HepG2 (cell line): ENCODE data around the gene ARHGAP45. TPM values are rescaled to one million over a fixed set of nuclear protein-coding genes. Genes with fewer than 3 reads are reported as not detected.

Experiments used
- HNRNPLL ChIP-seq: fragments of 200-400 bp; formaldehyde crosslinking; IDR thresholded peaks from 2 replicates; pipeline ENCODE4 v1.6.1; 2017; ENCODE audit warnings: mild to moderate bottlenecking, low read depth, low read length; ENCODE audit not compliant: poor library complexity, severe bottlenecking
- KAT2B ChIP-seq: fragments of 150-350 bp; IDR thresholded peaks from 2 replicates; pipeline ENCODE4 v1.6.1; 2014; ENCODE audit warnings: low read depth, low read length, borderline replicate concordance
- MIER2 ChIP-seq: IDR thresholded peaks from 2 replicates; pipeline ENCODE4 v1.6.1; 2016; ENCODE audit warnings: missing biosample characterization, missing genetic modification reagents
- RAD21 ChIP-seq: fragments of 450-650 bp; formaldehyde crosslinking; IDR thresholded peaks from 2 replicates; pipeline ENCODE4 v1.5.0; 2020; ENCODE audit warnings: mild to moderate bottlenecking
- ZNF616 ChIP-seq: sonication (generic); formaldehyde crosslinking; IDR thresholded peaks from 2 replicates; pipeline ENCODE4 v1.5.0; 2020; ENCODE audit warnings: low read depth, mild to moderate bottlenecking, missing genetic modification reagents
- ZNF841 ChIP-seq: sonication (generic); formaldehyde crosslinking; IDR thresholded peaks from 2 replicates; pipeline ENCODE4 v1.8.1; 2023; ENCODE audit warnings: missing genetic modification reagents, borderline replicate concordance
- polyA plus RNA-seq, 8 experiments: library from polyadenylated mRNA; depleted of rRNA in 3 of 8; stranded (reverse) in 7 of 8; unstranded in 1 of 8; fragments of >200 nt; fragmentation: Illumina TruSeq in 4 of 8; extraction: Trizol in 4 of 8; gene quantifications; 2 replicates each; pipeline versions ENCODE4 v1.2.1 to v1.2.3, GENCODE V29; 2011 to 2016; ENCODE audit warnings: low read depth in 4 of 8, missing spikeins in 1 of 8, mixed read lengths in 1 of 8; ENCODE audit not compliant: insufficient read depth in 1 of 8
- total RNA-seq, 5 experiments: library from RNA; depleted of rRNA; stranded (reverse); fragments of >200 nt; fragmentation: Illumina TruSeq; extraction: Trizol; gene quantifications; 2 replicates each; pipeline ENCODE4 v1.2.3, GENCODE V29; 2016; ENCODE audit warnings: low read depth in 1 of 5
- TF ChIP-seq, protein P1 (sequence below): sonication (generic); formaldehyde crosslinking; IDR thresholded peaks from 2 replicates; pipeline ENCODE4 v1.4.0; 2020; ENCODE audit warnings: missing genetic modification reagents
- TF ChIP-seq, protein P2 (sequence below): sonication (generic); formaldehyde crosslinking; IDR thresholded peaks from 2 replicates; pipeline ENCODE4 v1.4.0; 2020; ENCODE audit warnings: missing genetic modification reagents
- TF ChIP-seq, protein P3 (sequence below), 2 experiments: sonication (generic) in 1 of 2; formaldehyde crosslinking in 1 of 2; IDR thresholded peaks; 2 replicates each; pipeline versions ENCODE4 v1.4.0 to v1.6.1; 2018 to 2020; ENCODE audit warnings: missing genetic modification reagents in 2 of 2, borderline replicate concordance in 1 of 2, low read depth in 1 of 2, mild to moderate bottlenecking in 1 of 2, missing biosample characterization in 1 of 2

ARHGAP45 gene
- total and polyA plus RNA-seq, 2 of the 13 experiments (the other 11 are each of a cell fraction or from before 2014, with no cell fraction given), result 0.84 to 32.0 TPM

DNA sequence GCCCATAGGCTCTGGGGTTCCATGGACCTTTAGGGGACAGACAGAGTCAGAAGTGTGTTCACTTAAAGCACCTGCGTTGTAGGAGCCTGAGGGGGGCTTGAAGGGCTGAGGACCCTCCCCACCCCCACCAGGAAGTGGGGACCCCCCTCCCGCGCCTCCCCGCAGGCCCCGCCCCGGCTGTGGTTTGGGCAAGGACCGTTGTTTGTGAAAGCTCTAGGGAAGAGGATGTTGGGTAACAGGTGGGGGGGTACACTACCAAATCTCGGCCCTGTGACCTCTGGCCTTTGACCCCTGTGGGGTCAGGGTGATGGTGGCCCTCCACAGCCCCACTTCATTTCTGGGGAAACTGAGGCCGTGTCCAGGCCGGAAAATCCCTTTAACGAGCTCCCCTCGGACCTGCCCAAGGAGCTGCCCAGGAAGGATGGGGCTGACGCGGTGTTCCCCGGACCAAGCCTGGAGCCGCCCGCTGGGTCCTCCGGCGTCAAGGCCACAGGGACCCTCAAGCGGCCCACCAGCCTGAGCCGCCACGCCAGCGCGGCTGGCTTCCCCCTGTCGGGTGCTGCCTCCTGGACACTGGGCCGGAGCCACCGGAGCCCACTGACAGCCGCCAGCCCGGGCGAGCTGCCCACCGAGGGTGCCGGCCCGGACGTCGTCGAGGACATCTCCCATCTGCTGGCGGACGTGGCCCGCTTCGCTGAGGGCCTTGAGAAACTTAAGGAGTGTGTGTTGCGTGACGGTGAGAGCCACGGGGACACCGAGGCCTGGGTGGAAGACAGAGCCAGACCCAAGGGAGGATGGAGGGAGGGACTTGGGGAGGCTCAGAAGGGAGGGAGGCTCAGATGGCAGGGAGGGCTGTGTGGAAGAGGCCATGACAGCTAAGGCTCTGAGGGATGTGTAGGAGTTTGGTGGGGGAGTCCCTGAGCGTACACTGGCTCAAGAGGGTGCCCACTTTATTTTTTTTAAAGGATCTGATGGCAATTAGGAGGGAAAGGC is 1.3 kb downstream of the ARHGAP45 start (continued):
- TF ChIP-seq, protein P1, sequence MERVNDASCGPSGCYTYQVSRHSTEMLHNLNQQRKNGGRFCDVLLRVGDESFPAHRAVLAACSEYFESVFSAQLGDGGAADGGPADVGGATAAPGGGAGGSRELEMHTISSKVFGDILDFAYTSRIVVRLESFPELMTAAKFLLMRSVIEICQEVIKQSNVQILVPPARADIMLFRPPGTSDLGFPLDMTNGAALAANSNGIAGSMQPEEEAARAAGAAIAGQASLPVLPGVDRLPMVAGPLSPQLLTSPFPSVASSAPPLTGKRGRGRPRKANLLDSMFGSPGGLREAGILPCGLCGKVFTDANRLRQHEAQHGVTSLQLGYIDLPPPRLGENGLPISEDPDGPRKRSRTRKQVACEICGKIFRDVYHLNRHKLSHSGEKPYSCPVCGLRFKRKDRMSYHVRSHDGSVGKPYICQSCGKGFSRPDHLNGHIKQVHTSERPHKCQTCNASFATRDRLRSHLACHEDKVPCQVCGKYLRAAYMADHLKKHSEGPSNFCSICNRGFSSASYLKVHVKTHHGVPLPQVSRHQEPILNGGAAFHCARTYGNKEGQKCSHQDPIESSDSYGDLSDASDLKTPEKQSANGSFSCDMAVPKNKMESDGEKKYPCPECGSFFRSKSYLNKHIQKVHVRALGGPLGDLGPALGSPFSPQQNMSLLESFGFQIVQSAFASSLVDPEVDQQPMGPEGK, result 0 out of 2 replicates have a peak, but pooled peaks have one; percentile 22
- no peak for TF ChIP-seq MIER2 (CRISPR knock-in tag)
- TF ChIP-seq KAT2B, result no peak
- TF ChIP-seq RAD21 (CRISPR knock-in tag), result no peak
- no peak for TF ChIP-seq ZNF841 (CRISPR knock-in tag)
- TF ChIP-seq HNRNPLL, result no peak
- TF ChIP-seq, protein P2, sequence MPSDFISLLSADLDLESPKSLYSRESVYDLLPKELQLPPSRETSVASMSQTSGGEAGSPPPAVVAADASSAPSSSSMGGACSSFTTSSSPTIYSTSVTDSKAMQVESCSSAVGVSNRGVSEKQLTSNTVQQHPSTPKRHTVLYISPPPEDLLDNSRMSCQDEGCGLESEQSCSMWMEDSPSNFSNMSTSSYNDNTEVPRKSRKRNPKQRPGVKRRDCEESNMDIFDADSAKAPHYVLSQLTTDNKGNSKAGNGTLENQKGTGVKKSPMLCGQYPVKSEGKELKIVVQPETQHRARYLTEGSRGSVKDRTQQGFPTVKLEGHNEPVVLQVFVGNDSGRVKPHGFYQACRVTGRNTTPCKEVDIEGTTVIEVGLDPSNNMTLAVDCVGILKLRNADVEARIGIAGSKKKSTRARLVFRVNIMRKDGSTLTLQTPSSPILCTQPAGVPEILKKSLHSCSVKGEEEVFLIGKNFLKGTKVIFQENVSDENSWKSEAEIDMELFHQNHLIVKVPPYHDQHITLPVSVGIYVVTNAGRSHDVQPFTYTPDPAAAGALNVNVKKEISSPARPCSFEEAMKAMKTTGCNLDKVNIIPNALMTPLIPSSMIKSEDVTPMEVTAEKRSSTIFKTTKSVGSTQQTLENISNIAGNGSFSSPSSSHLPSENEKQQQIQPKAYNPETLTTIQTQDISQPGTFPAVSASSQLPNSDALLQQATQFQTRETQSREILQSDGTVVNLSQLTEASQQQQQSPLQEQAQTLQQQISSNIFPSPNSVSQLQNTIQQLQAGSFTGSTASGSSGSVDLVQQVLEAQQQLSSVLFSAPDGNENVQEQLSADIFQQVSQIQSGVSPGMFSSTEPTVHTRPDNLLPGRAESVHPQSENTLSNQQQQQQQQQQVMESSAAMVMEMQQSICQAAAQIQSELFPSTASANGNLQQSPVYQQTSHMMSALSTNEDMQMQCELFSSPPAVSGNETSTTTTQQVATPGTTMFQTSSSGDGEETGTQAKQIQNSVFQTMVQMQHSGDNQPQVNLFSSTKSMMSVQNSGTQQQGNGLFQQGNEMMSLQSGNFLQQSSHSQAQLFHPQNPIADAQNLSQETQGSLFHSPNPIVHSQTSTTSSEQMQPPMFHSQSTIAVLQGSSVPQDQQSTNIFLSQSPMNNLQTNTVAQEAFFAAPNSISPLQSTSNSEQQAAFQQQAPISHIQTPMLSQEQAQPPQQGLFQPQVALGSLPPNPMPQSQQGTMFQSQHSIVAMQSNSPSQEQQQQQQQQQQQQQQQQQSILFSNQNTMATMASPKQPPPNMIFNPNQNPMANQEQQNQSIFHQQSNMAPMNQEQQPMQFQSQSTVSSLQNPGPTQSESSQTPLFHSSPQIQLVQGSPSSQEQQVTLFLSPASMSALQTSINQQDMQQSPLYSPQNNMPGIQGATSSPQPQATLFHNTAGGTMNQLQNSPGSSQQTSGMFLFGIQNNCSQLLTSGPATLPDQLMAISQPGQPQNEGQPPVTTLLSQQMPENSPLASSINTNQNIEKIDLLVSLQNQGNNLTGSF (CRISPR knock-in tag), result no peak
- TF ChIP-seq ZNF616, result no peak
- TF ChIP-seq, protein P3, sequence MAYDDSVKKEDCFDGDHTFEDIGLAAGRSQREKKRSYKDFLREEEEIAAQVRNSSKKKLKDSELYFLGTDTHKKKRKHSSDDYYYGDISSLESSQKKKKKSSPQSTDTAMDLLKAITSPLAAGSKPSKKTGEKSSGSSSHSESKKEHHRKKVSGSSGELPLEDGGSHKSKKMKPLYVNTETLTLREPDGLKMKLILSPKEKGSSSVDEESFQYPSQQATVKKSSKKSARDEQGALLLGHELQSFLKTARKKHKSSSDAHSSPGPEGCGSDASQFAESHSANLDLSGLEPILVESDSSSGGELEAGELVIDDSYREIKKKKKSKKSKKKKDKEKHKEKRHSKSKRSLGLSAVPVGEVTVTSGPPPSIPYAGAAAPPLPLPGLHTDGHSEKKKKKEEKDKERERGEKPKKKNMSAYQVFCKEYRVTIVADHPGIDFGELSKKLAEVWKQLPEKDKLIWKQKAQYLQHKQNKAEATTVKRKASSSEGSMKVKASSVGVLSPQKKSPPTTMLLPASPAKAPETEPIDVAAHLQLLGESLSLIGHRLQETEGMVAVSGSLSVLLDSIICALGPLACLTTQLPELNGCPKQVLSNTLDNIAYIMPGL (CRISPR knock-in tag; IDR thresholded peaks at IDR 0.05; ENCODE audit: borderline replicate concordance in 1 of 2, low read depth in 1 of 2), result no peak
